RWPE2 (cell line): ENCODE measurements around the gene OSBPL2.
A peak's percentile ranks its signal among the peaks of the same experiment; 100 is the strongest.

Experiments used
- ATAC-seq: fragments of 200-7000 bp; cut with Tn5 transposase; 3 replicates; pipeline ENCODE4 v1.9.1; 2021; ENCODE audit warnings: low read depth
- DNase-seq: peaks from one replicate; pipeline ENCODE4 v3.0.0-alpha.2; 2020; ENCODE audit warnings: low spot score
- H3K27ac ChIP-seq: fragments of 450-650 bp; 2 replicates; pipeline ENCODE4 v1.5.1; 2017; ENCODE audit warnings: mild to moderate bottlenecking; ENCODE audit not compliant: poor library complexity, severe bottlenecking
- H3K27me3 ChIP-seq: fragments of 250-450 bp; sonication (Bioruptor Pico); 2 replicates; pipeline ENCODE4 v1.5.1; 2021; ENCODE audit warnings: mild to moderate bottlenecking, moderate library complexity; ENCODE audit not compliant: insufficient read depth, poor library complexity, severe bottlenecking
- H3K36me3 ChIP-seq: fragments of 250-450 bp; sonication (Bioruptor Pico); 2 replicates; pipeline ENCODE4 v1.5.1; 2020; ENCODE audit warnings: low read depth, mild to moderate bottlenecking, moderate library complexity
- H3K4me1 ChIP-seq: fragments of 250-450 bp; sonication (Bioruptor Pico); 2 replicates; pipeline ENCODE4 v1.5.1; 2021; ENCODE audit warnings: mild to moderate bottlenecking, moderate library complexity; ENCODE audit not compliant: insufficient read depth, poor library complexity, severe bottlenecking
- H3K4me3 ChIP-seq: fragments of 250-450 bp; sonication (Bioruptor Pico); 2 replicates; pipeline ENCODE4 v1.5.1; 2021; ENCODE audit warnings: mild to moderate bottlenecking, moderate library complexity; ENCODE audit not compliant: severe bottlenecking
- H3K9me3 ChIP-seq: fragments of 250-450 bp; sonication (Bioruptor Pico); 2 replicates; pipeline ENCODE4 v1.5.1; 2021; ENCODE audit warnings: mild to moderate bottlenecking, moderate library complexity; ENCODE audit not compliant: severe bottlenecking
- TF ChIP-seq, protein P1 (sequence below): fragments of 450-650 bp; IDR thresholded peaks from one replicate; pipeline ENCODE4 v1.5.1; 2017; ENCODE audit warnings: mild to moderate bottlenecking, moderate library complexity; ENCODE audit not compliant: poor library complexity, severe bottlenecking

Gene OSBPL2

GRCh38 chr20:62312662-62312977 is 74.3 kb downstream of the OSBPL2 start:
- DNase-seq (peak; percentile 89), ATAC-seq (no peak)
- no peak overlapping the region for H3K27ac ChIP-seq
- H3K4me1 ChIP-seq = no peaks in the 10 kb centered on the region
- no peak overlapping the region for H3K4me3 ChIP-seq
- TF ChIP-seq, protein P1, sequence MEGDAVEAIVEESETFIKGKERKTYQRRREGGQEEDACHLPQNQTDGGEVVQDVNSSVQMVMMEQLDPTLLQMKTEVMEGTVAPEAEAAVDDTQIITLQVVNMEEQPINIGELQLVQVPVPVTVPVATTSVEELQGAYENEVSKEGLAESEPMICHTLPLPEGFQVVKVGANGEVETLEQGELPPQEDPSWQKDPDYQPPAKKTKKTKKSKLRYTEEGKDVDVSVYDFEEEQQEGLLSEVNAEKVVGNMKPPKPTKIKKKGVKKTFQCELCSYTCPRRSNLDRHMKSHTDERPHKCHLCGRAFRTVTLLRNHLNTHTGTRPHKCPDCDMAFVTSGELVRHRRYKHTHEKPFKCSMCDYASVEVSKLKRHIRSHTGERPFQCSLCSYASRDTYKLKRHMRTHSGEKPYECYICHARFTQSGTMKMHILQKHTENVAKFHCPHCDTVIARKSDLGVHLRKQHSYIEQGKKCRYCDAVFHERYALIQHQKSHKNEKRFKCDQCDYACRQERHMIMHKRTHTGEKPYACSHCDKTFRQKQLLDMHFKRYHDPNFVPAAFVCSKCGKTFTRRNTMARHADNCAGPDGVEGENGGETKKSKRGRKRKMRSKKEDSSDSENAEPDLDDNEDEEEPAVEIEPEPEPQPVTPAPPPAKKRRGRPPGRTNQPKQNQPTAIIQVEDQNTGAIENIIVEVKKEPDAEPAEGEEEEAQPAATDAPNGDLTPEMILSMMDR = no peak
- H3K9me3 ChIP-seq = no peaks in the 10 kb centered on the region
- H3K27me3 ChIP-seq = no peaks in the 10 kb centered on the region
- H3K36me3 ChIP-seq = peaks cover 93% of the 10 kb centered on the region

- Histone ChIP-seq H3K27me3 (no peaks in the 10 kb centered on the region), H3K4me1 (no peaks in the 10 kb centered on the region), H3K9me3 (no peaks in the 10 kb centered on the region), H3K36me3 (peaks cover 89% of the 10 kb centered on the region), H3K4me3 (no peak overlapping the region), H3K27ac (no peak overlapping the region)
- ATAC-seq = no peak
- DNase-seq = peak; percentile 87
- TF ChIP-seq, protein P1 = no peak
Measured at GRCh38 chr20:62313021-62313420, 74.7 kb downstream of the OSBPL2 start.

DNA sequence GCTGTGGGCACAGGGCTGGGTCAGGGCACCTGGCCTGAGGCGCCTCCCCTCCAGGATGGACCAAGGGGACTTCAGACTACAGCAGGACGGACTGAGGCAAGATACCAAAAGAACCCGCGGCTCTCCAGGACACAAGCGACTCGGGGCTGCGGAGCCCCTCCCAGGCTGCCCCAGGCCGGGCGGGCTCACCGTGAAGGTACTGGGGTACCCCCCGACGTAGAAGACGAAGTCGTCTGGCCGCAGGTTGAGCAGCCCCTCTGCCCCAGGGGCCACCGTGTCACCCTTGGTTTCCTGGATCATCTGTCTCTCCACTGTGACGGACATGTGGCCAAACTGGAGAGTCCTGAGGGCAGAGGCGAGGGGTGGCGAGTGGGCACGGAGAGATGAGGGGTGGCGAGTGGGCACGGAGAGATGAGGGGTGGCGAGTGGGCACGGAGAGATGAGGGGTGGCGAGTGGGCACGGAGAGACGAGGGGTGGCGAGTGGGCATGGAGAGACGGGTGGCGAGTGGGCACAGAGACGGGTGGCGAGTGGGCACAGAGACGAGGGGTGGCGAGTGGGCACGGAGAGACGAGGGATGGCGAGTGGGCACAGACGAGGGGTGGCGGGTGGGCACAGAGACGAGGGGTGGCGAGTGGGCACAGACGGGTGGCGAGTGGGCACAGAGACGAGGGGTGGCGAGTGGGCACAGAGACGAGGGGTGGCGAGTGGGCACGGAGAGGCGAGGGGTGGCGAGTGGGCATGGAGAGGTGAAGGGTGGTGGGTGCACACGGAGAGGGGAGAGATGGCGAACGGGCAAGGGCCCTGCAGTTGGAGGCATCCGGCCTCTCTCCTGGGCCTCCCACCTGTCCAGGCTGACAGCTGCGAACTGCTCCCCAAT is 75.4 kb downstream of the OSBPL2 start:
- TF ChIP-seq, protein P1 = no peak
- Histone ChIP-seq H3K36me3 (peaks cover 87% of the 10 kb centered on the region), H3K27me3 (no peaks in the 10 kb centered on the region), H3K9me3 (no peaks in the 10 kb centered on the region), H3K4me3 (no peak overlapping the region), H3K4me1 (no peaks in the 10 kb centered on the region), H3K27ac (no peak overlapping the region)
- ATAC-seq = no peak
- DNase-seq = peak; percentile 86

DNA sequence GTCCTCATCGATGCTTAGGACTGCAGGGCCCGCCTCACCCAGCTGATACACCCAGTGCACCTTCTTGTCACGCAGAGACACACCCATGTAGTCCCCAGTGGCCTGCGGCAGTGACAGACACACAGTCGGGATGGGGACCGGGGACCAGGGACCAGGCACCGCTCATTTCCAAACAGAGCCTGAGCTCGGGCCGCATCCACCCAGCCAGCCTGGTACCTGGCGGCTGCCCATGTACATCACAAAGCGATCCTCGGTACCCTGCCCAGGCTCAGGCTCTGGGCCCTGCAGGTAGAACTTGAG is 76.0 kb downstream of the OSBPL2 start:
- peak; percentile 1; the same call in 1 of the 3 replicates for ATAC-seq
- peak; percentile 88 for DNase-seq
- peaks cover 87% of the 10 kb centered on the region for H3K36me3 ChIP-seq
- no peaks in the 10 kb centered on the region for H3K4me1 ChIP-seq
- no peaks in the 10 kb centered on the region for H3K27me3 ChIP-seq
- H3K27ac ChIP-seq = no peak overlapping the region
- TF ChIP-seq, protein P1 = no peak
- H3K9me3 ChIP-seq = no peaks in the 10 kb centered on the region
- H3K4me3 ChIP-seq = no peak overlapping the region

DNA sequence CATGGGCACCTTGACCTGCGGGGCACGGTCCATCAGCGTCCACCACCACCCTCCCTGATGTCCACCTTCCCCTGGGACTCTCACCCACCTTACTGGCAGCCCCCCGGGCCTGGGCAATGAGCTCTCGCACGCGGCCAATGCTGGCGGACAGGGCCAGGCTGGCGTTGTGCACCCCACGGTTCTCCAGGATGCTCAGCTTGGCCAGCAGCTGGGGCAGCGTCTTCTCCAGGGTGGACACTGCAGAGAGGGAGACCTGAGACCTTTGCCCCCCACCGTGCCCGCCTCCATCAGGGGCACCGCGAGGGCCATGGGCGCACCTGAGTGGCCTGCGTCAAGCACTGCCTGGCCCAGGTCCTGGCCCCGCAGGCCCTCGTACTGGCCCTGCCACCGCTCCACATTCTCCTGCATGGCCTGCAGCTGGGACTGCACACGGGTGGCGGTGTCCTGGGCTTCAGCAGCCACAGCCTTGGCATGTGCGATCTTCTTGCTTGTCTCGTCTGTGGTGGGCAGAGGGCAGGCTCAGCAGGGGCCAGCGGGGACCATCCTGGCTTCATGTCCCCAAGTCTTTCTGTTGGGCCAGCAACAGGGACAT is 76.5 kb downstream of the OSBPL2 start:
- Histone ChIP-seq H3K4me1 (no peaks in the 10 kb centered on the region), H3K36me3 (peaks cover 90% of the 10 kb centered on the region), H3K27me3 (no peaks in the 10 kb centered on the region), H3K27ac (no peak overlapping the region), H3K9me3 (no peaks in the 10 kb centered on the region), H3K4me3 (no peak overlapping the region)
- ATAC-seq (no peak), DNase-seq (no peak)
- TF ChIP-seq, protein P1 = no peak
